Stimulated activated naive CD8-positive, alpha-beta T cell treated with anti-CD3 and anti-CD28 coated beads, Interleukin-15, Interleukin-2, amounts not matched to agents 100 ng/mL and 50 ng/mL, for 24 hours (primary cell): Measurements from ENCODE around the gene ARPC2.
"Not testable (repeated sequence)": the region's sequence is repeated elsewhere in the genome, so short reads cannot be mapped to it uniquely, and the experiment has no call there.

Experiments used
- H3K27ac Mint-ChIP-seq: one replicate; pipeline ENCODE4 v1.8.0; 2021; ENCODE audit warnings: mild to moderate bottlenecking, mixed read lengths
- H3K27me3 Mint-ChIP-seq: one replicate; pipeline ENCODE4 v1.8.0; 2021; ENCODE audit warnings: mixed read lengths
- H3K36me3 Mint-ChIP-seq: one replicate; pipeline ENCODE4 v1.8.0; 2021; ENCODE audit warnings: low read depth, mixed read lengths
- H3K4me1 Mint-ChIP-seq: one replicate; pipeline ENCODE4 v1.8.0; 2021; ENCODE audit warnings: low read depth, mixed read lengths
- H3K4me3 Mint-ChIP-seq: one replicate; pipeline ENCODE4 v1.8.0; 2021; ENCODE audit warnings: mild to moderate bottlenecking, mixed read lengths
- H3K9me3 Mint-ChIP-seq: one replicate; pipeline ENCODE4 v1.8.0; 2021; ENCODE audit warnings: mixed read lengths

ARPC2 gene

DNA sequence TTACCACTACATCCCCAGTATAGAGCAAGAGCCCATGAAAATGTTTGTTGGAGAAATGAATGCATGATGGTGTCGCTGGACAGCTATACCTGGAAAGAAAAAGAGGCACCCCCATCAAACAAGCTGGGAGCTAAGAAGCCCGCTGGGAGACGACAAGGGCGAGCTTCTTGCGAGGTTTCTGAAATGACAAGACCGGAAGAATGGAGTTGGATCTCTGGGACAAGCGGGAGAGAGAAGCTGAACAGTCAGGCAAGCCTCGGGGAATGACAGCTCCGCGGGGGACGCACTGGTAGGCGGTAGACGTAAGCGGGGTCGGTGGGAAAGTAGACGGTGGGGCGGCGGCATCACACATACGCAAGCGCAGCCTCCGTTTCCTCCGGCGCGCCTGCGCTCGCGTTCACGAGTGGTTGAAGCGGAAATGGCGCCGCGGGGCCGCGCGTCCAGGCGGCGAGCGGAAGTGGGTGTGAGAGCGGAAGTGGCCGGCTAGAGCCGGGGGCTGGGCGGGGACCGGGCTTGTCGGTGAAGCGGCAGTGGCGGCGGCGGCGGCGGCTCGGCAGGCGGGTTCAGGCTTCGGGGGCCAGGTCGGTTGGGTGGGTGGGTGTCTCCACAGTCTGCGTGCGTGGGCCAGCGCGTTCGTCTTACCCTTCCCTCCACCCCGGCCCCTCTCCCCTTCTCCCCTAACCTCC is at the start of gene ARPC2:
Gene ARPC2 (plus strand): TSS at position 516 of the 686 bp plus-strand sequence. CDS start 282 bp downstream, outside the sequence.
- peak within 1 kb of the TSS; percentile 97 for H3K4me3 Mint-ChIP-seq
- H3K27ac Mint-ChIP-seq: peak within 1 kb of the TSS; percentile 93
- H3K4me1 Mint-ChIP-seq: peaks cover 47% of the 10 kb centered on the region
- H3K9me3 Mint-ChIP-seq: no peaks in the 10 kb centered on the region
- no peaks in the 10 kb centered on the region for H3K27me3 Mint-ChIP-seq
- peaks cover 39% of the 10 kb centered on the region for H3K36me3 Mint-ChIP-seq

DNA sequence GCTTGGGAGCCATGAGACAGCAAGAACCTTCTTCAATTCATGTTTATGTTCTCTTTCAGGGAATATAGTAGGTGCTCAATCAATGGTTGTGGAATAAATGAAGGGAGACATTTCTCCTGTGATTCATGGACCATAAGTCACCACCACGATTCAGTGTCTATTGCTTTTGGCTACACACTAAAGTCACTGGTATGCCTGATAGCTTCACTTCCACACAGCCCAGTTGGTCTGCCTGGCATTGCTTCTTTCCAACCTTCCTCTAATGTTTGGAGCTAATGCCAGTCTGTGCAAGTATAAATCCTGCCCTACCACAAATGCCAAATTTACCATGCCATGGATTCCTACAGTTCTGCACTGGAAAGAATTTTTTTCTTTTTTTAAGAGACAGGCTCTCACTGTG is 49.0 kb upstream of the ARPC2 start:
- Mint-ChIP-seq H3K4me3 (no peak overlapping the region), H3K4me1 (peaks cover 20% of the 10 kb centered on the region), H3K27me3 (peaks cover 4% of the 10 kb centered on the region), H3K27ac (no peak overlapping the region), H3K36me3 (no peaks in the 10 kb centered on the region), H3K9me3 (no peaks in the 10 kb centered on the region)

GRCh38 chr2:218168635-218169462 is 48.1 kb upstream of the ARPC2 start:
- no peaks in the 10 kb centered on the region for H3K9me3 Mint-ChIP-seq
- H3K4me1 Mint-ChIP-seq: peaks cover 20% of the 10 kb centered on the region
- no peak overlapping the region for H3K4me3 Mint-ChIP-seq
- H3K27me3 Mint-ChIP-seq: peaks cover 4% of the 10 kb centered on the region
- no peak overlapping the region for H3K27ac Mint-ChIP-seq
- H3K36me3 Mint-ChIP-seq: no peaks in the 10 kb centered on the region

GRCh38 chr2:218169757-218170546 is 47.0 kb upstream of the ARPC2 start:
- peaks cover 4% of the 10 kb centered on the region for H3K27me3 Mint-ChIP-seq
- H3K9me3 Mint-ChIP-seq: no peaks in the 10 kb centered on the region
- H3K4me1 Mint-ChIP-seq: peaks cover 20% of the 10 kb centered on the region
- H3K4me3 Mint-ChIP-seq: no peak overlapping the region
- no peak overlapping the region for H3K27ac Mint-ChIP-seq
- no peaks in the 10 kb centered on the region for H3K36me3 Mint-ChIP-seq

DNA sequence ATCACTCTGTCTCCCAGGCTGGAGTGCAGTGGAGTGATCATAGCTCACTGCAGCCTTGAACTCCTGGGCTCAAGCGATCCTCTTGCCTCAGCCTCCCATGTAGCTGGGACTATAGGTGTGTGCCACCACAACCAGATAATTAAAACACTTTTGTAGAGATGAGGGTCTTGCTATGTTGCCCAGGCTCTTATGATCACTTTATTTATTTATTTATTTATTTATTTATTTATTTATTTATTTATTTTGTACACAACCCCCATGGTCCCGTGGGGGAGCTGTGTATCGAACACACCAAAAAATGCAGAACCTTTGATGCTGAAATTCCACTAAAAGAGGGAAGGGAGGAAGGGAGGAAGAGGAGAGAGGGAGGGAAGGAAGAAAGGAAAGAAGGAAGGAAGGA is 45.2 kb upstream of the ARPC2 start:
- H3K27ac Mint-ChIP-seq, H3K4me3 Mint-ChIP-seq, H3K9me3 Mint-ChIP-seq, H3K36me3 Mint-ChIP-seq, H3K27me3 Mint-ChIP-seq: not testable (repeated sequence)
- H3K4me1 Mint-ChIP-seq: peaks cover 15% of the 10 kb centered on the region

DNA sequence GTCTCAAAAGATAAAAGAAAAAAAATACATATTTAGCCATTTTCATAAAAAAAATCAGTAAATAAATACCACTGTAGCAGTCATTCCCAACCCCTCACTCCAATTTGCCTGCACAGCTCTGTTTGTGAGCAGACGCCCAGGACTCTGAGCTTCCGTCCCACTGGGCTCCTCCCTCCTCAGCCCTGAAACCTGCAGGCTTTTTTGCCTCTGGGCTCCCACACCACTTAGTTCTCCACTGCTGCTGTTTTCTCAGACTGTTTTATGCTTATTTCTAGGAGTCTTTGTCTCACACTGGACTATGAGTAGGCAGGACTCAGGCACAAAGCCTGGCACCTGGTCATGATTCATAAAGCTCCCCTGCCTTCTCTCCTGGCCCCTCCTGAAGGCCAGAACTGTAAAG is 44.1 kb upstream of the ARPC2 start:
- Mint-ChIP-seq H3K4me1 (peaks cover 4% of the 10 kb centered on the region), H3K27ac (no peak overlapping the region), H3K36me3 (no peaks in the 10 kb centered on the region), H3K9me3 (no peaks in the 10 kb centered on the region), H3K4me3 (no peak overlapping the region), H3K27me3 (peaks cover 4% of the 10 kb centered on the region)

- H3K9me3 Mint-ChIP-seq: no peaks in the 10 kb centered on the region
- H3K27ac Mint-ChIP-seq: no peak overlapping the region
- H3K4me3 Mint-ChIP-seq: no peak overlapping the region
- no peaks in the 10 kb centered on the region for H3K4me1 Mint-ChIP-seq
- no peaks in the 10 kb centered on the region for H3K36me3 Mint-ChIP-seq
- peaks cover 4% of the 10 kb centered on the region for H3K27me3 Mint-ChIP-seq
Observed at GRCh38 chr2:218179782-218180181, 37.2 kb upstream of the ARPC2 start.

DNA sequence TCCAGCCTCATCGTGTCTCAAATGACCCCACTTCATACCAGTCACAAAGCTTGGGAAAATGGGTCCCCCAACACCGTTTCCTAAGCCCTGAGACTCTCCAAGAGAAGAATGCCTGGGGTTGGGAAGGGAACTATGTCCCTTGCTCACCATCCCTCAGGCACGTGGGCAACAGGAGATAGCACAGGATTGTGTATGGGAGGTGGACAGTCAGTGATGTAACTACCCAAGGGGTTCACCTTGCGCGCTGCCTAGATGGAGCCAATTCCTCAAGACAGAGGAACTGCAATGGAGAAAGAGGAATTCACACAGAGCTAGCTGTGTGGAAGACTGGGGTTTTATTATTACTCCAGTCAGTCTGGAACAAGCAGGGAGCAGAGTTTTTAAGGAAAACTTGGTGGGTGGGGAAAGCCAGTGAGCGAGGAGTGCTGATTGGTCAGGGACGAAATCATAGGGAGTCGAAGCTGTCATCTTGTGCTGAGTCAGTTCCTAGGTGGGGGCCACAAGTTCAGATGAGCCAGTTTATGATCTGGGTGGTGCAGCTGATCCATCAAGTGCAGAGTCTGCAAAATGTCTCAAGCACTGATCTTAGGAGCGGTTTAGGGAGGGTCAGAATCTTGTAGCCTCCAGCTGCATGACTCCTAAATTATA is 36.4 kb upstream of the ARPC2 start:
- Mint-ChIP-seq H3K27ac (no peak overlapping the region), H3K36me3 (no peaks in the 10 kb centered on the region), H3K9me3 (no peaks in the 10 kb centered on the region), H3K4me1 (no peaks in the 10 kb centered on the region), H3K4me3 (no peak overlapping the region), H3K27me3 (peaks cover 4% of the 10 kb centered on the region)

DNA sequence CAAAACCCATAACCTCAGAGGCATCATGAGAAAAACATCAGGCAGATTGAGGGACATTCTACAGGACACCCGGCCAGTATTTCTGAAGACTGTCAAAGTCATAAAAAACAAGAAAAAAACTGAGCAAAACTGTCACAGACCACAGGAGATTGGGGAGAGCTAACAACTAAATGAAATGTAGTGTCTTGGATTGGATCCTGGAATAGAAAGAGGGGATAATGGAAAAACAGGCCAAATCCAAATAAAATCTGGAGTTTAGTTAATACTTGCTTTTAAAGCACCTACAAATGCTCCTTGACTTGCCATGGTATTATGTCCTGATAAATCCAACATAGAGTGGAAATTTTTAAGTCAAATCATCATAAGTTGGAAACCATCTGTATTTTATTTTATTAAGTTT is 32.7 kb upstream of the ARPC2 start:
- no peak overlapping the region for H3K4me3 Mint-ChIP-seq
- no peak overlapping the region for H3K27ac Mint-ChIP-seq
- no peaks in the 10 kb centered on the region for H3K9me3 Mint-ChIP-seq
- no peaks in the 10 kb centered on the region for H3K36me3 Mint-ChIP-seq
- H3K27me3 Mint-ChIP-seq: no peaks in the 10 kb centered on the region
- peaks cover 4% of the 10 kb centered on the region for H3K4me1 Mint-ChIP-seq

GRCh38 chr2:218186355-218186766 is 30.6 kb upstream of the ARPC2 start:
- no peaks in the 10 kb centered on the region for H3K36me3 Mint-ChIP-seq
- H3K4me1 Mint-ChIP-seq: peaks cover 4% of the 10 kb centered on the region
- no peak overlapping the region for H3K4me3 Mint-ChIP-seq
- no peaks in the 10 kb centered on the region for H3K27me3 Mint-ChIP-seq
- no peaks in the 10 kb centered on the region for H3K9me3 Mint-ChIP-seq
- peak overlapping the region; percentile 6 for H3K27ac Mint-ChIP-seq

DNA sequence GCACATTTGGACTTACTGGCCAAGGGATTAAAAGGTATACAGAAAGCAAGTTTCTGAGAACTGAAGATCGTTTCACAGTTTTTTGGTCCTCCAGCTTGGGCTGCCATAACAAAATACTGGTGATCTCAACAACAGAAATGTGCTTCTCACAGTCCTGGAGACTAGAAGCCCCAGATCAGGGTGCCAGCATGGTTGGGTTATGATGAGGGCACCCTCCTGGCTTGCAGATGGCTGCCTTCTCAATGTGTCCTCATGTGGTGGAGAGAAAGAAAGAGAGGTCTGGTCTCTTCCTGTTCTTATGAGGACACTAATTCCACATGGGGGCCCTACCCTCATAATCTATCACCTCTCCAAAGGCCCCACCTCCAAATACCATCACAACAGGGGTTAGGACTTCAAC is 30.1 kb upstream of the ARPC2 start:
- Mint-ChIP-seq H3K4me1 (peaks cover 4% of the 10 kb centered on the region), H3K9me3 (no peaks in the 10 kb centered on the region), H3K4me3 (no peak overlapping the region), H3K36me3 (no peaks in the 10 kb centered on the region), H3K27me3 (no peaks in the 10 kb centered on the region), H3K27ac (no peak overlapping the region)

- Mint-ChIP-seq H3K27me3 (no peaks in the 10 kb centered on the region), H3K4me1 (peaks cover 4% of the 10 kb centered on the region), H3K36me3 (no peaks in the 10 kb centered on the region), H3K4me3 (no peak overlapping the region), H3K9me3 (no peaks in the 10 kb centered on the region), H3K27ac (no peak overlapping the region)
Observed at GRCh38 chr2:218187296-218188015, 29.5 kb upstream of the ARPC2 start.

- H3K4me3 Mint-ChIP-seq: no peak overlapping the region
- H3K9me3 Mint-ChIP-seq: no peaks in the 10 kb centered on the region
- H3K27ac Mint-ChIP-seq: no peak overlapping the region
- peaks cover 4% of the 10 kb centered on the region for H3K4me1 Mint-ChIP-seq
- no peaks in the 10 kb centered on the region for H3K36me3 Mint-ChIP-seq
- no peaks in the 10 kb centered on the region for H3K27me3 Mint-ChIP-seq
Observed at GRCh38 chr2:218188528-218188927, 28.5 kb upstream of the ARPC2 start.

GRCh38 chr2:218192902-218193430 is 24.0 kb upstream of the ARPC2 start:
- H3K9me3 Mint-ChIP-seq: no peaks in the 10 kb centered on the region
- no peaks in the 10 kb centered on the region for H3K36me3 Mint-ChIP-seq
- H3K27me3 Mint-ChIP-seq: no peaks in the 10 kb centered on the region
- no peaks in the 10 kb centered on the region for H3K4me1 Mint-ChIP-seq
- no peak overlapping the region for H3K27ac Mint-ChIP-seq
- no peak overlapping the region for H3K4me3 Mint-ChIP-seq
